Progenitor cell of endocrine pancreas (in vitro differentiated cells): Measurements from ENCODE around the gene IL22RA1. TPM values are rescaled to one million over a fixed set of nuclear protein-coding genes. Genes with fewer than 3 reads are reported as not detected.

Source experiments
- DNase-seq: peaks from one replicate; pipeline ENCODE4 v3.0.0; 2021; ENCODE audit warnings: low spot score; ENCODE audit not compliant: unreplicated experiment
- H3K27ac Mint-ChIP-seq: 2 replicates; pipeline ENCODE4 v1.8.0; 2021; ENCODE audit warnings: mild to moderate bottlenecking, moderate library complexity, mixed read lengths
- H3K27me3 Mint-ChIP-seq: 2 replicates; pipeline ENCODE4 v1.8.0; 2021; ENCODE audit warnings: mixed read lengths
- H3K36me3 Mint-ChIP-seq: 2 replicates; pipeline ENCODE4 v1.8.0; 2022; ENCODE audit warnings: mixed read lengths; ENCODE audit not compliant: insufficient read depth
- H3K4me1 Mint-ChIP-seq: 2 replicates; pipeline ENCODE4 v1.8.0; 2021; ENCODE audit warnings: low read depth, mixed read lengths
- H3K4me3 Mint-ChIP-seq: 2 replicates; pipeline ENCODE4 v1.8.0; 2021; ENCODE audit warnings: low read depth, mild to moderate bottlenecking, moderate library complexity, mixed read lengths
- H3K9me3 Mint-ChIP-seq: 2 replicates; pipeline ENCODE4 v1.8.0; 2021; ENCODE audit warnings: low read depth, mixed read lengths
- total RNA-seq: library from RNA; stranded (reverse); gene quantifications from 2 replicates; pipeline ENCODE4 v1.2.1, GENCODE V29; 2021
- TF ChIP-seq, protein P1 (sequence below): fragments of 200-600 bp; sonication (generic); IDR thresholded peaks from one replicate; pipeline ENCODE4 v1.5.0; 2021; ENCODE audit warnings: antibody characterized with exemption, mild to moderate bottlenecking; ENCODE audit not compliant: unreplicated experiment

Gene IL22RA1
- total RNA-seq, 1 donor from 2014 or later: 0.26 TPM

- Mint-ChIP-seq H3K4me1 (peaks cover 39% of the 10 kb centered on the region), H3K36me3 (peaks cover 14% of the 10 kb centered on the region), H3K9me3 (no peaks in the 10 kb centered on the region), H3K27me3 (no peaks in the 10 kb centered on the region), H3K4me3 (no peak overlapping the region), H3K27ac (peak overlapping the region; percentile 73)
- no peak for DNase-seq
- TF ChIP-seq, protein P1, sequence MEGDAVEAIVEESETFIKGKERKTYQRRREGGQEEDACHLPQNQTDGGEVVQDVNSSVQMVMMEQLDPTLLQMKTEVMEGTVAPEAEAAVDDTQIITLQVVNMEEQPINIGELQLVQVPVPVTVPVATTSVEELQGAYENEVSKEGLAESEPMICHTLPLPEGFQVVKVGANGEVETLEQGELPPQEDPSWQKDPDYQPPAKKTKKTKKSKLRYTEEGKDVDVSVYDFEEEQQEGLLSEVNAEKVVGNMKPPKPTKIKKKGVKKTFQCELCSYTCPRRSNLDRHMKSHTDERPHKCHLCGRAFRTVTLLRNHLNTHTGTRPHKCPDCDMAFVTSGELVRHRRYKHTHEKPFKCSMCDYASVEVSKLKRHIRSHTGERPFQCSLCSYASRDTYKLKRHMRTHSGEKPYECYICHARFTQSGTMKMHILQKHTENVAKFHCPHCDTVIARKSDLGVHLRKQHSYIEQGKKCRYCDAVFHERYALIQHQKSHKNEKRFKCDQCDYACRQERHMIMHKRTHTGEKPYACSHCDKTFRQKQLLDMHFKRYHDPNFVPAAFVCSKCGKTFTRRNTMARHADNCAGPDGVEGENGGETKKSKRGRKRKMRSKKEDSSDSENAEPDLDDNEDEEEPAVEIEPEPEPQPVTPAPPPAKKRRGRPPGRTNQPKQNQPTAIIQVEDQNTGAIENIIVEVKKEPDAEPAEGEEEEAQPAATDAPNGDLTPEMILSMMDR: no peak
These were observed 11.3 kb upstream of the IL22RA1 start for GRCh38 chr1:24154215-24154614.

- Mint-ChIP-seq H3K4me1 (peaks cover 39% of the 10 kb centered on the region), H3K4me3 (peak overlapping the region; percentile 71)
- DNase-seq: no peak
These were observed 9.9 kb upstream of the IL22RA1 start for GRCh38 chr1:24152631-24153494.

DNA sequence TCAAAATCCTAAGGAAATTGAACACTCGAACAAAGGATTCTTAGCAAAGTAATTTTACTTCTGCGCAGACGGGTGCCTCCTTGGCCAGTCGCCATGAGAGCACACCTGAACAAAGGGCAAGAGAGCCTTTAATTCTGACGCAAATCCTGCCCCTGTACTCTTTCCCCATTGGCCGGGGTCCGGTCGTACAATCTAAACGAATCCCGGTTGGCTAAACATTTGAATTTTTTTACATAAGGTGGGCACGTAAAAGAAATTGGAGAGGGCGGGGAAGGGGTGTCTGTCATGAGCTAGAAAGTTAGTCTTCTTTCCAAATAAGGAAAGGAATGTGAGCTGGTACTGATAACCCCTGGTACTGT lies 8.2 kb upstream of the IL22RA1 start:
- Mint-ChIP-seq H3K36me3 (peaks cover 11% of the 10 kb centered on the region), H3K27me3 (no peaks in the 10 kb centered on the region)
- peak; percentile 58 for DNase-seq

More at GRCh38 chr1:24152631-24153494, 9.9 kb upstream of the IL22RA1 start:
- Mint-ChIP-seq H3K27ac (peak overlapping the region; percentile 98), H3K36me3 (peaks cover 14% of the 10 kb centered on the region), H3K9me3 (no peaks in the 10 kb centered on the region), H3K27me3 (no peaks in the 10 kb centered on the region)
- TF ChIP-seq, protein P1: no peak

GRCh38 chr1:24150234-24151174 lies 7.6 kb upstream of the IL22RA1 start:
- peak; percentile 94 for DNase-seq
- Mint-ChIP-seq H3K36me3 (peaks cover 8% of the 10 kb centered on the region), H3K4me3 (peak overlapping the region; percentile 71), H3K4me1 (peaks cover 39% of the 10 kb centered on the region), H3K9me3 (no peaks in the 10 kb centered on the region), H3K27me3 (no peaks in the 10 kb centered on the region), H3K27ac (peak overlapping the region; percentile 98)
- TF ChIP-seq, protein P1: peak; percentile 84

More for the DNA sequence above, 8.2 kb upstream of the IL22RA1 start:
- Mint-ChIP-seq H3K4me1 (peaks cover 39% of the 10 kb centered on the region), H3K27ac (peak overlapping the region; percentile 98), H3K4me3 (peak overlapping the region; percentile 71), H3K9me3 (no peaks in the 10 kb centered on the region)
- TF ChIP-seq, protein P1: no peak

DNA sequence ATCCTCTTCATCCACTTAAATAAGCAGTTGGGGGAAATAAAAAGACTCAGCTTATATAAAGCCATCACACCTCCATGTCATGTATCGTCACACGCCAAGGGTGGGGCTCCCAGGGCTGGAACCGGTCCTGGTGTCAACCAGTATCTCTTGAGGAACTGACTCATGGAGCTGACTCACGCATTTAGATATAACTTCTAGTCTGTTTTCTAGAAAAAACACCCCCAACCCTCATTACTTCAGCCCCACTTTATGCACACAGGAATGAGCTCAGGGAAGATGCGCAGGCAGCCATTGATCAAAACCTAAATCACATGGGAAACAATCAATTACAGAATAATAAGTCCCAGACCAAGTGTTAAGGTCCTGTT lies 6.9 kb upstream of the IL22RA1 start:
- TF ChIP-seq, protein P1: no peak
- H3K4me1 Mint-ChIP-seq: peaks cover 35% of the 10 kb centered on the region
- peak overlapping the region; percentile 98 for H3K27ac Mint-ChIP-seq
- H3K36me3 Mint-ChIP-seq: peaks cover 4% of the 10 kb centered on the region
- H3K4me3 Mint-ChIP-seq: peak overlapping the region; percentile 71
- H3K27me3 Mint-ChIP-seq: no peaks in the 10 kb centered on the region
- H3K9me3 Mint-ChIP-seq: no peaks in the 10 kb centered on the region
- DNase-seq: no peak
